ENCODE measurements around the gene CCK.
"Not testable (repeated sequence)": the region's sequence is repeated elsewhere in the genome, so short reads cannot be mapped to it uniquely, and the experiment has no call there.

Gene CCK, protein sequence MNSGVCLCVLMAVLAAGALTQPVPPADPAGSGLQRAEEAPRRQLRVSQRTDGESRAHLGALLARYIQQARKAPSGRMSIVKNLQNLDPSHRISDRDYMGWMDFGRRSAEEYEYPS

DNA sequence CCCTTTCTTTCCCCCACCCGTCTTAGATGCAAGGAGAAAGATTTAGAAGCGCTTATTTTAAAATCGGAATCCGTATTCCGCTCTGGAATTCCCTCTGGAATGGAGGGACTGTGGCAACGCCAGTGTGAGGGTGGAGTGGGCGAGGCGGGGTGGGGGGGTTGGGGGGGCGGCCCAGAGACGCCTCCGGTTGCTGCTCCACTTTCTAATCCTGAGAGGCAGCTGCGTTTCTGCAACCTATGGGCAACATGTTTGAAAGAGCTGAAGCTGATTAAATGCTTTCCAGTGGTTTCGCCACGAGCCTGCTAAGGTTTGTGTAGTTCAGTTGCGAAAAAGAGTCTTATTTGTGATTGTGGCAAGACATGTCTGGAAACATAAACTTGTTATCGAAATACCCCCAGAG, at the start of gene CCK:
TSS of gene CCK (minus strand) at position 101 of the 400 bp plus-strand sequence. CDS start 2,555 bp downstream, outside the sequence.
- DNase-seq (ENCODE audit: low spot score) = no peak

DNA sequence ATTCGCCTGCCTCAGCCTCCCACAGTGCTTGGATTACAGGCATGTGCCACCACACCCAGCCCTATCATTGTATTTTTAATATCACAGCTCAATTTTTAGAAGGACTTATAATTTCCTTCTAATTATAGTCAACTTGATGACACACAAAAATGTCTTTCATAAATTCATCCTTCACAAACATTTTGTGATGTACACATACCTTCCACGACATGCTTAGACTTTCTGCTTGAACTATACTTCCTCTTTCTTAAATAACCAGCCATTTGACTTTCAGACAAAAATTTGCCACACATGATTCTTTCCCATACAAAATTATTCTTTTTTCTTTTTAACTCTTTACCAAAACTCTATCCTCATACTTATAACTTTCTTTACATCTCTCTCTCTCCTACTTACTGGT, 48.4 kb upstream of the CCK start:
- DNase-seq (ENCODE audit: low spot score) = no peak

GRCh38 chr3:42308651-42309050, 42.7 kb upstream of the CCK start:
- no peak for DNase-seq (ENCODE audit: low spot score)

- DNase-seq (ENCODE audit: low spot score) = no peak
Observed at GRCh38 chr3:42306499-42306898, 40.5 kb upstream of the CCK start.

DNA sequence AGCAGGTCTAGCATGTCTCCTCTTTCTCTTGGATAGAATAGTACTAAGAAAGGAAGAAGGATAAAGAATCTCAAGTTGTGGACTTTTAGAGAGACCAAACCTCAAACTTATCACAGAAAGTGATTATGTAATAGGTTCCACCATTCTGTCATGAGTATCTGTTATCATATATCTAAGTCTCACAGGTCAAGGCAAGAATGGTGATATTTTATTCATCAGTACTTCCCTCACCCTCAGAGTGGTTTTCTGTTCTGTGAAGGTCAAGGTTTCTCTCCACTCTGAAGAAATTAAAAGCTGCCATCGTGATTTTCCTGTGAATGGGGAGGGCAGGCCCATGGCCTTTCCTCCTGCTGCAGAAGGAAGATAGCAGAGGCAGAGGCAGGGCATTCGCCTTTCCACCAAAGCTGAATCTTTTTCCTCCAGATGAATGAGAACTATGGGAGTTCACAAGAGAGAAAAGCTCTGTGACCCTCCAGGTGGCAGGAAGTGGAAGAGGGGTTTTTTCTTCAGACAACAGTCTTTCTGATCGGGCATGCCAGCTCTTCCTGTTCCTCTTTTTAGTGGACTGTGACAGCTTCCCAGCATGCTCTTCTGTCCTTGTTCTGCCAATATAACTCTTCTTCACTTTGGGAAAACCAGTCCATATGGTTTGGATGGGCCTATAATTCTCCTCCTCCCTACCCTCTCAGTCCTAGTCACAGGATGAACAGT, 37.1 kb upstream of the CCK start:
- no peak for DNase-seq (ENCODE audit: low spot score)

DNA sequence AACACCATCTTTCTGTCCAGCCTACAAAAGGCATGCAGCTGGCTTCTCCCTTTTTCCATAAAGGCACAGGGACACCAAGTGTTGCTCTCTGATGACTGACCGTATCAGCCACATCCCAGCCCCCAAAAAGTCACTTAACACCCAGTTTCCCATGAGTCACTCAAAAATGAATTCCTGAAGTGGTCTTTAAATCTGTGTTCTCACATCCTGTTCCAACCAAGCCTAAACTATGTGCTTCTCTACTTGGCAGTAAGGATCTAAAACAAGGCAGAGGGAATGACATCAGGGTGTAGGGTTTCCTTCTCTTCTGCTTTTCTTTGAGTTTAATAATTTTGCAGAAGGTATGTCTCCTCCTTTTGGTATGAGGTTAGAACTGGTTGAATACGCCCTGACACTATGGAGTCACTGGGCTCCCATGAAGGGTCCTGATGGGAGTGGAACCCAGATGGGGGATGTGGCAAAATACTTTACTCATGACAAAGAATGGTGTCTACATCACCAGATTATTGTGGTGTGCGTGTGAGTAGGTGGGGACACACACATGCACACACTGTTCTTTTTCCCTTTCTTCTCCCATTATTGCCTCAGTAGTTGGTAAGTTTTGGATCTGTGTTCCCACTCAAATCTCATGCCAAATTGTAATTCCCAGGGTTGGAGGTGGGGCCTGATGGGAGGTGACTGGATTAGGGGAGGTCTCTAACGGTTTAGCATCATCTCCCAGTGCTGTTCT, 35.6 kb upstream of the CCK start:
- DNase-seq (ENCODE audit: low spot score) = no peak

GRCh38 chr3:42300778-42301177, 34.8 kb upstream of the CCK start:
- no peak for DNase-seq (ENCODE audit: low spot score)

DNA sequence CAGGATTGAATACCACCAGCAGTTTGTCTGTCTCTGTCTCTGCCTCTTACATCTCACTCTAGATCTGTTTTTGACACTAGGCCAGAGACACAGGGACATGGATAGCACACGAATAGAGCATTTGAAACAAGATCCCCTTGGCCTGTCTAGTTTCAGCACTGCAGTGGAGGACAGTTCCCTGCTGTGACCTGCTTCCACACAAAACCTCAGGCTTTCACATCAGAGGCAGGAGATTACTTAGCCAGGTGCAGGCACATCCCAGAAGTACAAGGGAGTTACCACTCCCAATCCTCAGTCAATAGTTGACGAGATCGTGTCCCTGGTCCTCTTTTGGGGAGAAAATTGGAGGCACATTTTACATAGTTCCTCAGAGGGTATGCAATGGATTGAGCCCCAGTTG, 34.0 kb upstream of the CCK start:
- no peak for DNase-seq (ENCODE audit: low spot score)

DNA sequence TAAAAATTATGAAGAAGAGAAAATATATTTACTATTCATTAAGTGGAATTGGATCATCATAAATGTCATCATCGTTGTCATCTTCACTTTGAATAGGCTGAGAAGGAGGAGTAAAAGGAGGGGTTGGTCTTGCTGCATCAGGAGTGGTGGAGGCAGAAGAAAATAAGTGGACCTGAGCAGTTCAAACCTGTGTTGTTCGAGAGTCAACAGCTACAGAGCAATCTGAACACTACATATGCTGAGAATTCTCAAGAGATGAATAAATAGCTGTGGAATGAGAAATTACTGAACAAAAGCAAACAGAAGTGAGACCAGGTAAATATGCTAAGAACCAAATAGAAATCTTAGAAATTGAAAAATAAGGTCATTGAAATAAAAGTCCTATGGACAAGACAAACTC, 32.3 kb upstream of the CCK start:
- DNase-seq (ENCODE audit: low spot score) = no peak

- DNase-seq (ENCODE audit: low spot score) = no peak
Observed at GRCh38 chr3:42292009-42292408, 26.0 kb upstream of the CCK start.

GRCh38 chr3:42290966-42291714, 25.2 kb upstream of the CCK start:
- DNase-seq (ENCODE audit: low spot score) = no peak

DNA sequence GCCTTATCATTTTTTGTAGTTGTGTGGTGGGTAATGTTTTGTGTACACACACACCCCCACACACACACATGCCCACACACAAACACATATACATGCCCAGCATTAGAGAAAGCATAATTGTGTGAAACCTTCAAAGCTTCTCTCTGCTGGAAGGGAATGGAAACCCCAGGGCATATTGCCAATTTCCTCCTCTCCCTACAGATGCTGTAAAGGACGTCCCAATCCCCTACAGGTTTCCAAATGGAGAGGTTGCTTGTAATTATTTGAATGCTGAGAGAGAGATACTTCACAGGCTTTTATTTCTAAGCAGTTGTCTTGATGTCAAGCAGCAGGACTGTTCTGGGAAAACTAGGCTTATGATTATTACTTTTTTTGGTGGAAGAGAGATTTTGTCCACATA, 23.0 kb upstream of the CCK start:
- DNase-seq (ENCODE audit: low spot score) = no peak

DNA sequence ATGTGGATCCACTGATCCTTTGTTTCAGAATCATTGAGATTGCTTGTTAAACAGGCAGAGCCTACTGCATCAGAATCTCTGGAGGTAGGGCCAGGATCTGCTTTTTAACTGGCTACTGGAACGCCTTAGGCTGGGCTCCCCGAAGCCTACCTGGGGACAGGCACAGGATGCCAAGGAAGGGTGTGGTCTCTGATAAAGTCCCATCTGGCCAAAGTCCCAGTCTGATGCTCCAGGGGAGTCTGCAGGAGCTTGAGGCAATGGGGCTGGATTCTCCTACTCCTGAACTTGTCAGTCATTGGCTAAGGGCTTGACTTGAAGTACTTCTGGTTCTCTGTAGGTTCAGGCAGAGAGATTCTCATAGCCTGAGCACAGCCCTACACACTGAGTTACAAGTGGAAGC, 22.4 kb upstream of the CCK start:
- no peak for DNase-seq (ENCODE audit: low spot score)

GRCh38 chr3:42287423-42287822, 21.4 kb upstream of the CCK start:
- not testable (repeated sequence) for DNase-seq (ENCODE audit: low spot score)

GRCh38 chr3:42277676-42278075, 11.7 kb upstream of the CCK start:
- DNase-seq (ENCODE audit: low spot score) = no peak

DNA sequence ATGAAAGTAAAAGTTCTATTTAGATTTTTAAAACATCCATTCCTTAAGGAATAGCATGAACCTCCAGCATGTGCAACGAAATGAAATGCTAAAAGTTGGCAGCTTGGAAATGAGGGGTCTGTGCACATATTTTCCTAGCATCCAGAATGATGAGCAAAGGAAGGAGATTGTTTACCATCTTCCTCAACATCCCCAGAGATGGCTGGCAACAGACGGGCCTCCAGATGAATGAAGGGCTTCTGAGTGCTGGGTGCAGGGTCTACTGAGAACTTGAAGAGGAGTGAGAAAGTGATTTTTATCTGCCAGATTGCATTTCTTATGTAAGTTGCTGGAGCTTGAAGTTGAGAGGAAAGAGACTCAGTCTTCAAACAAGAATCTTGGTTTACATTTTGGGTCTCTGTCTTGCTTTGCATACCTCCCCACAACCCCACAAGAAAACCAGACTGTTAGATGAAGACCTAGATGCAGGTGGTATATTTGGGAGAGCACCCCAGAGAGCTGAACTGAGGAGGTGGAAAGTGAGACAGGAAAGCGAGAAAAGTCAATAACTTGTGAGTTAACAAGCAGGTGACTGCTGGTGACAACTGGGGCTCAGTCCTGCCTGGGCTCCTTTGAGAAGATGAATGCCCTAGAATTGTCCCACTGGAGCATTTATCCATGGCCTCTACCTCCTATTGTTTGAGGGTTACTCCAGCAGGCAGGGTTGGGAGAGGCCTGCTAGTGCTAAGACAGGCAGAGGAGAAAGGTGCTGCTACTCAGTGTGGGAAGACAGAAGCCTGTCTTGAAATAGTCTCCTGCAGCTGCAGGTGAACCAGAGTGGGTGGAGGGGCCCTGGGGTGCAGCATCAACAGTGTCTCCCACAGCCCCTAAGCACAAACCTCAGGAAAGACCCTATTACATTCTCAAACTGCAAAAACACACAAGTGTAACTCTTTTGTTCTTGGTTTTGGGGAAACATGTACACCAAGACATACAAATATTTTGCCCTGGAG, 10.5 kb upstream of the CCK start:
- no peak for DNase-seq (ENCODE audit: low spot score)

- DNase-seq (ENCODE audit: low spot score) = no peak
Observed at GRCh38 chr3:42275217-42275616, 9.2 kb upstream of the CCK start.

- no peak for DNase-seq (ENCODE audit: low spot score)
Observed at GRCh38 chr3:42274266-42274665, 8.3 kb upstream of the CCK start.

DNA sequence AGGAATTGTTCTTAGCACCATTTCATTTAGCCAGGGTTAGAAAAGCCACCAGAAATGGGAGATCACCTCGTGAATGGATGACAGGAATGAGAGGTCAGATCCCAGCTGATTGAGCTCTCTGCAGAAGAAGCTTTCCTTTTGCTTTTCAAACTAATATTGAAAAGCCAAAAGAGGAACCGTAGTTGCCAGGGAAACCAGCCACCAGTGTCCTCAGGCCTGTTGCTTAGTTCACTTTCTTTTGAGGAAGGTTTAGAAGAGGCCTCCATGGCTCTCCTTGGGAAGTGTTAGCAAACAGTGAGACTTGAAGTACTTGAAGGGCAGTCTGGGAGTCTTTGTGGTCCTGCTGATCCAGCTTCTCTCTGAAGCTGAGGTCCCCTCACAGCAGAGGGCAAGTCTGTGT, 7.4 kb upstream of the CCK start:
- no peak for DNase-seq (ENCODE audit: low spot score)

DNA sequence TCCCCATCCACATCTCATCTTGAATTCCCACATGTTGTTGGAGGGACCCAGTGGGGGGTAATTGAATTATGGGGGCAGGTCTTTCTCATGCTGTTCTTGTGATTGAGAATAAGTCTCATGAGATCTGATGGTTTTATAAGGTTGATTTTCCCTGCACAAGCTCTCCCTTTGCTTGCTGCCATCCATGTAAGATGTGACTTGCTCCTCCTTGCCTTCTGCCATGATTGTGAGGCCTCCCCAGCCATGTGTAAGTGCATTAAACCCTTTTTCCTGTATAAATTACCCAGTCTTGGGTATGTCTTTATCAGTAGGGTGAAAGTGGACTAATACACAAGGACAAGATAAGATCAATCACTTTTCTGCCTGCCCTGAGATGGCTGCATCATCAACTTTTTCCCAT, 5.8 kb upstream of the CCK start:
- DNase-seq (ENCODE audit: low spot score) = no peak

DNA sequence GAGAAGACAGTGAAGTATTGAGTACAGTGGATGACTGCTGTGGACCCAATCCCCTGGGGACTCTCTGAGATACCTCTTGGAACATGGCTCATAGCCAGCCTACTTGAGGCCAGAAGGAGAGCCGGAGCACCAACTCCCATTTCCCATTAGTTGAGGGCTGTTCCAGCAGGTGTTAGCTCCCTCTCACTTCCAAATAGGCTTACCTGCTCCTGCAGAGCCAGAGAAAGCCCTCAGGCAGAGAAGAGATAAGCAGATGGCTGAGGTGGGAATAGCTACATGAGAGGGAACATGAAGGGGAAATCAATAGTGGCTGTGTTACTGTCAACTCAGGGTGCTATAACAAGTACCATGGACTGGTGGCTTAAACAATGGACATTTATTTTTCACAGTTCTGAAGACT, 4.6 kb upstream of the CCK start:
- no peak for DNase-seq (ENCODE audit: low spot score)

DNA sequence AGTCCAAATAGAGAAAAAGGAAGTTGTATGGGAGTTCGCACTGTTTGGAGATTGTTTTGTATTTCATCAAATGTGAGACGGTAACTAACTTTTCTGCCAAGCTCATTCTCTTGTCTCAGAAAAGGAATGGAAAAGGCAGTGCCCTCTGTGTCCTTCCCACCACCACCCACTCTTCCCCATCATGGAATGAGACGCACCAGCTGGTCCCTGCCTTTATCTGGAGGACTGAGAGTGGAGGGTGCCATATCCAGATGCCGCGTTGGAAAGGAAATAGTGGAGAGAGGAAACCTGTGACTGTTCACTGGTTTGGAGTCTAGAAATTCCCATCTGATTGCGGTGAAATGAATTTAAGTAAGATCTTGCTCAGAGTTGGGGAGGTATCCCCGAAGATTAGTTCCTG, 3.7 kb upstream of the CCK start:
- DNase-seq (ENCODE audit: low spot score) = no peak
